ENCODE results near the gene IPO11.

IPO11 gene

DNA sequence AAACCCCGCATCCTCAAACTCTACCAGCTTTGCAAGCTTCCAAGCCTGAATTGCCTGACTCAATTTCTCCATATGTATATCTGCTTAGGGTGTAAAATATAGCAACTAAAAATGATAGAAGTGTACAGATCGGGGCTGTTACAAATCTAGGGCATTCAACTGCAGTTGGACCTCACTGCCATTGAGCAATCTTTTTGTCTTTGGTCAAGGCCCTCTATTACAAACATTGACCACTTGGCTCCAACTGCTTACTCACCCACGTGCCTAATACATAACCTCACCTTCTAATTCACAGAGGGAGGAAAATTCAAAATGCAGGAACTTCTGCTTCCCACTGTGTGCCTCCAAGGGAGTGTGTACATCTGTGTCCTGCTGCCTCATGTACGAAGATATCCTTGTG lies 176.1 kb downstream of the IPO11 start:
- Histone ChIP-seq H3K27ac (no peak overlapping the region), H3K4me3 (ENCODE audit: low read depth, low read length) (no peak overlapping the region), H3K36me3 (peaks cover 11% of the 10 kb centered on the region), H3K27me3 (ENCODE audit: insufficient read depth, low read depth, severe bottlenecking) (no peaks in the 10 kb centered on the region), H3K9me3 (ENCODE audit: severe bottlenecking) (no peaks in the 10 kb centered on the region)
- TF ChIP-seq CTCF (IDR thresholded peaks at IDR 0.05; ENCODE audit: low read depth, low read length) = no peak
- DNase-seq = no peak

GRCh38 chr5:62589504-62589903 lies 176.9 kb downstream of the IPO11 start:
- Histone ChIP-seq H3K27ac (no peak overlapping the region), H3K4me3 (ENCODE audit: low read depth, low read length) (no peak overlapping the region), H3K9me3 (ENCODE audit: severe bottlenecking) (no peaks in the 10 kb centered on the region), H3K36me3 (peaks cover 16% of the 10 kb centered on the region), H3K27me3 (ENCODE audit: insufficient read depth, low read depth, severe bottlenecking) (no peaks in the 10 kb centered on the region)
- no peak for DNase-seq
- TF ChIP-seq CTCF (IDR thresholded peaks at IDR 0.05; ENCODE audit: low read depth, low read length) = no peak

GRCh38 chr5:62590387-62590786 lies 177.8 kb downstream of the IPO11 start:
- Histone ChIP-seq H3K36me3 (peaks cover 16% of the 10 kb centered on the region), H3K4me3 (ENCODE audit: low read depth, low read length) (no peak overlapping the region), H3K27me3 (ENCODE audit: insufficient read depth, low read depth, severe bottlenecking) (no peaks in the 10 kb centered on the region), H3K27ac (no peak overlapping the region), H3K9me3 (ENCODE audit: severe bottlenecking) (no peaks in the 10 kb centered on the region)
- no peak for TF ChIP-seq CTCF (IDR thresholded peaks at IDR 0.05; ENCODE audit: low read depth, low read length)
- DNase-seq = no peak

GRCh38 chr5:62592558-62592957 lies 180.0 kb downstream of the IPO11 start:
- DNase-seq = no peak
- no peak for TF ChIP-seq CTCF (IDR thresholded peaks at IDR 0.05; ENCODE audit: low read depth, low read length)
- no peak overlapping the region for H3K27ac ChIP-seq
- H3K36me3 ChIP-seq = peaks cover 16% of the 10 kb centered on the region
- H3K27me3 ChIP-seq (ENCODE audit: insufficient read depth, low read depth, severe bottlenecking) = no peaks in the 10 kb centered on the region
- H3K4me3 ChIP-seq (ENCODE audit: low read depth, low read length) = no peak overlapping the region
- no peaks in the 10 kb centered on the region for H3K9me3 ChIP-seq (ENCODE audit: severe bottlenecking)

GRCh38 chr5:62593331-62593730 lies 180.8 kb downstream of the IPO11 start:
- Histone ChIP-seq H3K27ac (no peak overlapping the region), H3K4me3 (ENCODE audit: low read depth, low read length) (no peak overlapping the region), H3K9me3 (ENCODE audit: severe bottlenecking) (no peaks in the 10 kb centered on the region), H3K36me3 (peaks cover 16% of the 10 kb centered on the region), H3K27me3 (ENCODE audit: insufficient read depth, low read depth, severe bottlenecking) (no peaks in the 10 kb centered on the region)
- DNase-seq = no peak
- TF ChIP-seq CTCF (IDR thresholded peaks at IDR 0.05; ENCODE audit: low read depth, low read length) = no peak

GRCh38 chr5:62594364-62594984 lies 181.9 kb downstream of the IPO11 start:
- Histone ChIP-seq H3K27ac (no peak overlapping the region), H3K36me3 (peaks cover 16% of the 10 kb centered on the region), H3K4me3 (ENCODE audit: low read depth, low read length) (no peak overlapping the region), H3K9me3 (ENCODE audit: severe bottlenecking) (no peaks in the 10 kb centered on the region), H3K27me3 (ENCODE audit: insufficient read depth, low read depth, severe bottlenecking) (no peaks in the 10 kb centered on the region)
- no peak for TF ChIP-seq CTCF (IDR thresholded peaks at IDR 0.05; ENCODE audit: low read depth, low read length)
- DNase-seq = no peak
